Measurements from ENCODE around the gene DGKH. TPM values are rescaled to one million over a fixed set of nuclear protein-coding genes. Genes with fewer than 3 reads are reported as not detected.
"Not testable (repeated sequence)": the region's sequence is repeated elsewhere in the genome, so short reads cannot be mapped to it uniquely, and the experiment has no call there.

The DGKH gene
- total RNA-seq, 2 donors from 2014 or later: 15.3 to 19.2 TPM

DNA sequence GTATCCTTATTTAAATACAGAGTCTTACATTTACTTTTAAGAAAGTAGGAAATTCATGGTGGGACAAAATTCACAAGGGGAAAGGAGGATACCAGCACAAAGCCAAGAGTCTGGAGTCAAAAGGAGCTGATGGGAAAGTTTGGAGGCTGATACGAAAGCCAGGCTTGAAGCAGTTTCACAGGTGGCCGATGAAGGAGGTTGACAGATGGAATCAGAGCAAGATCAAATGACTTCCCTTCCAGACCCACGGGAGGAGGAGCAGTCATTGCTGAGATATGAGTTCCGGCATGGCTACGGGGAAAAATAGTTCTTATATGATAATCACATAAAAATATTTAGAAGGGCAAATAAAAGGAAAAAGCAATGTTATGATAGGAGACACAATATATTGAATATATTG lies 65.0 kb downstream of the DGKH start:
- Mint-ChIP-seq H3K4me3 (no peak overlapping the region), H3K36me3 (ENCODE audit: insufficient read depth in 2 of 2) (no peaks in the 10 kb centered on the region), H3K4me1 (ENCODE audit: low read depth) (peaks cover 8% of the 10 kb centered on the region), H3K9me3 (no peaks in the 10 kb centered on the region), H3K27ac (no peak overlapping the region), H3K27me3 (ENCODE audit: low read depth) (no peaks in the 10 kb centered on the region)
- DNase-seq (no peak), ATAC-seq (replicated peaks in 1 of 2) (no peak)

DNA sequence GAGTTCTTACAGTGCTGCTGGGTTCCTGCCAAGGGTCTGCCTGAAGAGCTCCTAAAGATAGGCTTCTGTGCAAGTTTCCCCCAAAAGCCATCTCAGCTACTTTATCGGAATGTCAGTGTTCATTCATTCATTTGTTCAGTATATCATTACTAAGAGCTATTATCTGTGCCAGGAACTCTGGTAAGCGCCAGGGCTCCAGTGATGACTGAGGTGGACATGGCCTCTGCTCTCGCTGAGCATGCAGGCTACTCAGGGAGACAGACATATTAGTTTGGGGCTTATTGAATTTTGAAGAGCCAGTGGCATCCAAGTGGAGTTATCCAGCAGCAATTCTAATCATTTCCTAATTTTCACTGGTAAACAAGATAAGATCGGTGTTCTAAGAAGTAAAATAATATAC lies 65.8 kb downstream of the DGKH start:
- peaks cover 8% of the 10 kb centered on the region for H3K4me1 Mint-ChIP-seq (ENCODE audit: low read depth)
- H3K27me3 Mint-ChIP-seq (ENCODE audit: low read depth): no peaks in the 10 kb centered on the region
- ATAC-seq (replicated peaks in 1 of 2): no peak
- H3K9me3 Mint-ChIP-seq: no peaks in the 10 kb centered on the region
- no peaks in the 10 kb centered on the region for H3K36me3 Mint-ChIP-seq (ENCODE audit: insufficient read depth in 2 of 2)
- no peak for DNase-seq
- H3K4me3 Mint-ChIP-seq: no peak overlapping the region
- no peak overlapping the region for H3K27ac Mint-ChIP-seq

- Mint-ChIP-seq H3K27ac (no peak overlapping the region), H3K27me3 (ENCODE audit: low read depth) (no peaks in the 10 kb centered on the region), H3K4me1 (ENCODE audit: low read depth) (peaks cover 8% of the 10 kb centered on the region), H3K4me3 (no peak overlapping the region), H3K36me3 (ENCODE audit: insufficient read depth in 2 of 2) (no peaks in the 10 kb centered on the region), H3K9me3 (no peaks in the 10 kb centered on the region)
- ATAC-seq (replicated peaks in 1 of 2) (no peak), DNase-seq (no peak)
Measured at GRCh38 chr13:42114912-42115311, 66.5 kb downstream of the DGKH start.

- Mint-ChIP-seq H3K27me3 (ENCODE audit: low read depth) (no peaks in the 10 kb centered on the region), H3K9me3 (no peaks in the 10 kb centered on the region), H3K36me3 (ENCODE audit: insufficient read depth in 2 of 2) (no peaks in the 10 kb centered on the region), H3K4me1 (ENCODE audit: low read depth) (no peaks in the 10 kb centered on the region), H3K4me3 (no peak overlapping the region), H3K27ac (no peak overlapping the region)
- no peak for ATAC-seq (replicated peaks in 1 of 2)
- no peak for DNase-seq
Measured at GRCh38 chr13:42116225-42116624, 67.8 kb downstream of the DGKH start.

DNA sequence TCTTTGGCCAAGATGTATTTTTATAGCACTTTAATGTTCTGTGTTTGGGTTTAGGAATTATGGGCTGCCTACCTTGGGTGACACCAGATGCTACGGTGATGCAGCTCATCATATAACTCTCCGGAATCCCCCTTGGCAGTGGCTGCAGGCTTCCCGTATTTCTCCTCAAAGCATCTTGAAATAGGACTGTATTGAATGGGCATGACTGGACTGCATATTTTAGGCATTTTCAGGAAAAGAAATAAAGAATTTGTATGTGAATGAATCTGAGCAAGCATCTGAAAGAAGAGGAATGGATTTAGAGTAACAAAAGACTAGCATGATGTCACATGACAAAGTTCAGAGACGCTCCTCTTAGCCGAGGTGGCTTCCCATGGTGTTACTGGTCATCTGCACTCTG lies 70.6 kb downstream of the DGKH start:
- Mint-ChIP-seq H3K36me3 (ENCODE audit: insufficient read depth in 2 of 2) (no peaks in the 10 kb centered on the region), H3K27ac (no peak overlapping the region), H3K4me3 (no peak overlapping the region), H3K4me1 (ENCODE audit: low read depth) (peaks cover 6% of the 10 kb centered on the region), H3K27me3 (ENCODE audit: low read depth) (no peaks in the 10 kb centered on the region), H3K9me3 (no peaks in the 10 kb centered on the region)
- ATAC-seq (replicated peaks in 1 of 2): no peak
- no peak for DNase-seq

- H3K27ac Mint-ChIP-seq: no peak overlapping the region
- H3K36me3 Mint-ChIP-seq (ENCODE audit: insufficient read depth in 2 of 2): no peaks in the 10 kb centered on the region
- no peak overlapping the region for H3K4me3 Mint-ChIP-seq
- no peak for DNase-seq
- H3K4me1 Mint-ChIP-seq (ENCODE audit: low read depth): peaks cover 6% of the 10 kb centered on the region
- no peaks in the 10 kb centered on the region for H3K27me3 Mint-ChIP-seq (ENCODE audit: low read depth)
- no peak for ATAC-seq (replicated peaks in 1 of 2)
- H3K9me3 Mint-ChIP-seq: no peaks in the 10 kb centered on the region
Measured at GRCh38 chr13:42119875-42120274, 71.4 kb downstream of the DGKH start.

GRCh38 chr13:42123600-42123999 lies 75.2 kb downstream of the DGKH start:
- Mint-ChIP-seq H3K27me3 (ENCODE audit: low read depth) (no peaks in the 10 kb centered on the region), H3K27ac (no peak overlapping the region), H3K4me1 (ENCODE audit: low read depth) (peaks cover 6% of the 10 kb centered on the region), H3K9me3 (no peaks in the 10 kb centered on the region), H3K36me3 (ENCODE audit: insufficient read depth in 2 of 2) (peaks cover 0 to 3% of the 10 kb centered on the region in 2 donors), H3K4me3 (no peak overlapping the region)
- DNase-seq (no peak), ATAC-seq (replicated peaks in 1 of 2) (no peak)

GRCh38 chr13:42125046-42125445 lies 76.6 kb downstream of the DGKH start:
- Mint-ChIP-seq H3K4me1 (ENCODE audit: low read depth) (peaks cover 6% of the 10 kb centered on the region), H3K27ac (no peak overlapping the region), H3K27me3 (ENCODE audit: low read depth) (no peaks in the 10 kb centered on the region), H3K36me3 (ENCODE audit: insufficient read depth in 2 of 2) (peaks cover 0 to 3% of the 10 kb centered on the region in 2 donors), H3K9me3 (no peaks in the 10 kb centered on the region), H3K4me3 (no peak overlapping the region)
- no peak for DNase-seq
- no peak for ATAC-seq (replicated peaks in 1 of 2)

GRCh38 chr13:42127047-42127446 lies 78.6 kb downstream of the DGKH start:
- Mint-ChIP-seq H3K27ac (no peak overlapping the region), H3K4me3 (no peak overlapping the region), H3K9me3 (no peaks in the 10 kb centered on the region), H3K4me1 (ENCODE audit: low read depth) (peaks cover under 1% of the 10 kb centered on the region), H3K36me3 (ENCODE audit: insufficient read depth in 2 of 2) (peaks cover 0 to 3% of the 10 kb centered on the region in 2 donors), H3K27me3 (ENCODE audit: low read depth) (no peaks in the 10 kb centered on the region)
- DNase-seq (no peak), ATAC-seq (replicated peaks in 1 of 2) (no peak)

- no peak for DNase-seq
- Mint-ChIP-seq H3K27ac (no peak overlapping the region), H3K4me1 (ENCODE audit: low read depth) (no peaks in the 10 kb centered on the region), H3K36me3 (ENCODE audit: insufficient read depth in 2 of 2) (peaks cover 0 to 3% of the 10 kb centered on the region in 2 donors), H3K9me3 (no peaks in the 10 kb centered on the region), H3K4me3 (no peak overlapping the region), H3K27me3 (ENCODE audit: low read depth) (no peaks in the 10 kb centered on the region)
- no peak for ATAC-seq (replicated peaks in 1 of 2)
Measured at GRCh38 chr13:42129033-42129432, 80.6 kb downstream of the DGKH start.

DNA sequence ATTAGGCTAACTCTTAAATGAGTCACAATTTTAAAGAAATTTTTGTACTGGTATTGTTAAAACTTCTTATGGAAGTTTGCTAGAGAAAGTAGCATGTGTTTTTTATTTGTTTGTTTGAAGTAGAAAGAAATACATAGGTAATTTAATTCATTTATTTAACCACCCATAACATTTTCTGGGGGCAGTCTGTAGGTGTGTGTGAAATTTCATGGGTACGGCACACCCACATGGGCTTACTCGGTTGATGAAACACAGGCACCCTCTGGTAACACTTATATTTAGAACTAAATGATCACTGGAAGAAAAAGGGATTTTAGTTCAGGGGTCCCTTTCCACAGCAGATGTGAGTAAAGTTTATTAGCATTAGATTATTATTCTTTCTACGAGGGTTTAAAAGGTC lies 88.1 kb downstream of the DGKH start:
- no peaks in the 10 kb centered on the region for H3K9me3 Mint-ChIP-seq
- H3K4me1 Mint-ChIP-seq (ENCODE audit: low read depth): peaks cover 8% of the 10 kb centered on the region
- DNase-seq: no peak
- no peak overlapping the region for H3K4me3 Mint-ChIP-seq
- peaks cover 3 to 11% of the 10 kb centered on the region in 2 donors for H3K36me3 Mint-ChIP-seq (ENCODE audit: insufficient read depth in 2 of 2)
- H3K27ac Mint-ChIP-seq: no peak overlapping the region
- ATAC-seq (replicated peaks in 1 of 2): no peak
- no peaks in the 10 kb centered on the region for H3K27me3 Mint-ChIP-seq (ENCODE audit: low read depth)

DNA sequence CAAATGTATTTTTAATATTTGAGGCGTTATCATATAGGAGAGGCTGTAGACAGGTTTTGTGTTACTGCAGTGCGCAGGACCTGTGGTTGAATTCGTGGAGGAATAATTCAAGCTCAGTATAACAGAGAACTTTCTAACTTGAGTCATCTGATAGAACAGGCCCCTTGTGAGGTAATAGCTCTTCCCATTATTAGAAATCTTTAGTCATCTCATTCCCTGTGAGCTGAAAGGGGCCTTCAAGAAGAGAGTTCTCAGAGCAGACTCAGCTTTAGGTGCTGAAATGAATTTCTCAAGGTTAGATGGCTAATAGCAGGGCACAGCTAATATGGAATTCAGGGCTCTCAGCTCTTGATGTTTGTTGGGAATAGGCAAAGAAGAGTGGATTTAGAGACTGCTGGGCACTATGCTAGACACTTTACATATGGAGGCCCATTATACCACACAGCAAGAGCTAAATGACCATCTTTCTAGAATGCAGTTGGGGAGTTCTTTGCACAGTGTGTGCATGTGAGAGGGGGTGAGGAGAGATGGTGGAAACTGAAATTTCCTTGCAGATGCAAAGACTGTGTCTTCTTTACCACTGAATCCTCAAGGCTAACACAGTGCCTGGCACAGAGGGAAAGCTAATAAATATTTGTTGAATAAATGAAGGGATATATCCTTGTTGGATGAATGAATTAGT lies 89.5 kb downstream of the DGKH start:
- DNase-seq (no peak), ATAC-seq (replicated peaks in 1 of 2) (peak; percentile 27 to 52)
- H3K4me1 Mint-ChIP-seq (ENCODE audit: low read depth): peaks cover 8% of the 10 kb centered on the region
- H3K36me3 Mint-ChIP-seq (ENCODE audit: insufficient read depth in 2 of 2): peaks cover 3 to 12% of the 10 kb centered on the region in 2 donors
- H3K27me3 Mint-ChIP-seq (ENCODE audit: low read depth): no peaks in the 10 kb centered on the region
- no peak overlapping the region for H3K27ac Mint-ChIP-seq
- H3K4me3 Mint-ChIP-seq: no peak overlapping the region
- no peaks in the 10 kb centered on the region for H3K9me3 Mint-ChIP-seq

GRCh38 chr13:42140494-42140893 lies 92.0 kb downstream of the DGKH start:
- no peaks in the 10 kb centered on the region for H3K27me3 Mint-ChIP-seq (ENCODE audit: low read depth)
- no peak overlapping the region for H3K4me3 Mint-ChIP-seq
- H3K4me1 Mint-ChIP-seq (ENCODE audit: low read depth): peaks cover 8% of the 10 kb centered on the region
- DNase-seq (no peak), ATAC-seq (replicated peaks in 1 of 2) (peak; percentile 33 to 57)
- no peaks in the 10 kb centered on the region for H3K9me3 Mint-ChIP-seq
- H3K36me3 Mint-ChIP-seq (ENCODE audit: insufficient read depth in 2 of 2): peaks cover 3 to 12% of the 10 kb centered on the region in 2 donors
- no peak overlapping the region for H3K27ac Mint-ChIP-seq

GRCh38 chr13:42141052-42141451 lies 92.6 kb downstream of the DGKH start:
- H3K4me1 Mint-ChIP-seq (ENCODE audit: low read depth); ATAC-seq (replicated peaks in 1 of 2); H3K27ac Mint-ChIP-seq; DNase-seq; H3K9me3 Mint-ChIP-seq; H3K27me3 Mint-ChIP-seq (ENCODE audit: low read depth); H3K4me3 Mint-ChIP-seq: not testable (repeated sequence)
- peaks cover 3 to 12% of the 10 kb centered on the region in 2 donors for H3K36me3 Mint-ChIP-seq (ENCODE audit: insufficient read depth in 2 of 2)
